Neural progenitor cell (in vitro differentiated cells): ENCODE data around the gene LPP.

Source experiments
- EZH2 ChIP-seq: fragments of 200-600 bp; sonication (generic); IDR thresholded peaks from 2 replicates; pipeline ENCODE4 v1.6.1; 2017; ENCODE audit warnings: antibody characterized with exemption, mild to moderate bottlenecking, moderate library complexity
- TF ChIP-seq, protein P1 (sequence below): fragments of 200-600 bp; sonication (generic); IDR thresholded peaks from 2 replicates; pipeline ENCODE4 v1.5.1; 2017; ENCODE audit warnings: antibody characterized with exemption, mild to moderate bottlenecking

DNA sequence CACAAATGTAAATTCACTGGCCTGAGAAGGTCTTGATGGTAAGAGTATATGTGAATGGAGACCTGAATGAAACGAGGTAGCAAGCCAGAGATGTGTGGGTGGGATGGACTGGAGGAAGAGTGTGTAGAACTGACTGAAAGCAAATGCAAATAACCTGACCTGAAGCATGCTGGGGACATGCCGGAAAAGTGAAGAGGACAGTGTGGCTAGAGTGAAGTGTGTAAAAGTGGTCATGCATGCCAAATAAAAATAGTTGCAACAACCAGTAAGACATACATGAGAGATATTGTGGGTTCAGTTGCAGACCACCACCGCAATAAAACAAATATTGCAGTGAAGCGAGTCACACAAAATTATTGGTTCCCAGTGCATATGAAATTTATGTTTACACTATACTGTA lies 82.3 kb downstream of the LPP start:
- TF ChIP-seq, protein P1, sequence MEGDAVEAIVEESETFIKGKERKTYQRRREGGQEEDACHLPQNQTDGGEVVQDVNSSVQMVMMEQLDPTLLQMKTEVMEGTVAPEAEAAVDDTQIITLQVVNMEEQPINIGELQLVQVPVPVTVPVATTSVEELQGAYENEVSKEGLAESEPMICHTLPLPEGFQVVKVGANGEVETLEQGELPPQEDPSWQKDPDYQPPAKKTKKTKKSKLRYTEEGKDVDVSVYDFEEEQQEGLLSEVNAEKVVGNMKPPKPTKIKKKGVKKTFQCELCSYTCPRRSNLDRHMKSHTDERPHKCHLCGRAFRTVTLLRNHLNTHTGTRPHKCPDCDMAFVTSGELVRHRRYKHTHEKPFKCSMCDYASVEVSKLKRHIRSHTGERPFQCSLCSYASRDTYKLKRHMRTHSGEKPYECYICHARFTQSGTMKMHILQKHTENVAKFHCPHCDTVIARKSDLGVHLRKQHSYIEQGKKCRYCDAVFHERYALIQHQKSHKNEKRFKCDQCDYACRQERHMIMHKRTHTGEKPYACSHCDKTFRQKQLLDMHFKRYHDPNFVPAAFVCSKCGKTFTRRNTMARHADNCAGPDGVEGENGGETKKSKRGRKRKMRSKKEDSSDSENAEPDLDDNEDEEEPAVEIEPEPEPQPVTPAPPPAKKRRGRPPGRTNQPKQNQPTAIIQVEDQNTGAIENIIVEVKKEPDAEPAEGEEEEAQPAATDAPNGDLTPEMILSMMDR, result no peak
- no peak for TF ChIP-seq EZH2
